ENCODE measurements around the gene KIAA1328. TPM values are rescaled to one million over a fixed set of nuclear protein-coding genes. Genes with fewer than 3 reads are reported as not detected.

The KIAA1328 gene
- total and polyA plus RNA-seq, 2 donors (not counting 3 experiments of a cell fraction or from before 2014, with no cell fraction given), result 2.7 to 6.5 TPM

- H3K9me1 ChIP-seq (replicated peaks; ENCODE audit: control insufficient read depth, extremely low read depth, insufficient read depth, low read length), result no peaks in the 10 kb centered on the region
- dilution Hi-C loops (cut with MboI; ENCODE audit: extremely low pct_ligation_motif_present, low sequenced_read_pairs), result no loop called here
- peaks cover 2 to 21% of the 10 kb centered on the region in 2 experiments for H3K36me3 ChIP-seq (ENCODE audit: control insufficient read depth in 2 of 2, extremely low read depth in 1 of 2, insufficient read depth in 2 of 2, low read length in 2 of 2)
- H3K9me3 ChIP-seq (replicated peaks; ENCODE audit: control insufficient read depth, insufficient read depth, low read length), result no peaks in the 10 kb centered on the region
- no peak for TF ChIP-seq GATA2 (IDR thresholded peaks at IDR 0.05; ENCODE audit: insufficient read depth, insufficient read length, low read depth, low read length)
- no peak for TF ChIP-seq FOS (IDR thresholded peaks at IDR 0.05; ENCODE audit: borderline replicate concordance, insufficient read depth, low read length)
- no peak for TF ChIP-seq EZH2 (IDR thresholded peaks at IDR 0.05; ENCODE audit: borderline replicate concordance, low read depth, low read length, severe bottlenecking)
- no peak for TF ChIP-seq CTCF (IDR thresholded peaks at IDR 0.05; ENCODE audit: extremely low read depth in 1 of 2, insufficient read depth in 1 of 2, low read depth in 1 of 2, low read length in 2 of 2)
- no peak for TF ChIP-seq MYC (IDR thresholded peaks at IDR 0.05; ENCODE audit: low read depth, low read length)
- no peak for TF ChIP-seq POLR2AphosphoS5 (IDR thresholded peaks at IDR 0.05; ENCODE audit: insufficient read depth, low read depth, low read length)
- no peak for TF ChIP-seq POLR2A (IDR thresholded peaks at IDR 0.05; ENCODE audit: low read depth, low read length)
- TF ChIP-seq JUN (IDR thresholded peaks at IDR 0.05; ENCODE audit: borderline replicate concordance, insufficient read depth, insufficient read length, low read depth), result no peak
- TF ChIP-seq MAX (IDR thresholded peaks at IDR 0.05; ENCODE audit: insufficient read depth, insufficient read length), result no peak
- DNase-seq (ENCODE audit: low read depth, low spot score), result no peak
- H3K79me2 ChIP-seq (ENCODE audit: control insufficient read depth, insufficient read depth, low read length), result peaks cover 4% of the 10 kb centered on the region
- no TSS peak for BruUV-seq (replicated peaks)
- H3K4me3 ChIP-seq (replicated peaks in 1 of 3; ENCODE audit: insufficient read depth in 1 of 3, low read depth in 1 of 3, low read length in 3 of 3), result no peak overlapping the region
- H3K27ac ChIP-seq (ENCODE audit: insufficient read depth, low read depth, low read length), result no peak overlapping the region
- H4K20me1 ChIP-seq (replicated peaks; ENCODE audit: control insufficient read depth, extremely low read depth, insufficient read depth, low read length), result no peaks in the 10 kb centered on the region
- no peaks in the 10 kb centered on the region for H3K4me1 ChIP-seq (ENCODE audit: control insufficient read depth, extremely low read depth, insufficient read depth, low read length)
- FAIRE-seq, result no peak
- no peak overlapping the region for H3K4me2 ChIP-seq (ENCODE audit: insufficient read depth, low read length)
- no peak overlapping the region for H3K9ac ChIP-seq (replicated peaks; ENCODE audit: extremely low read depth, insufficient read depth, low read length)
- intact Hi-C loops (cut with micrococcal nuclease), result no loop called here
- H2AFZ ChIP-seq (ENCODE audit: low read depth, low read length), result no peak overlapping the region
- no peaks in the 10 kb centered on the region for H3K27me3 ChIP-seq (ENCODE audit: control insufficient read depth in 2 of 2, insufficient read depth in 2 of 2, low read length in 2 of 2)
- ChIA-PET CTCF (interaction anchor here (1.5 to 3.6 kb wide), 4 partner anchors 13 to 124 kb away, joined by 3 to 47 read pairs (median 11); partner anchors contain the start of genes KIAA1328 and TPGS2), POLR2A (no interaction called here)
These were observed 17.5 kb upstream of the KIAA1328 start for GRCh38 chr18:36811430-36811829.
